Measurements from ENCODE around the gene ARPC4. TPM values are rescaled to one million over a fixed set of nuclear protein-coding genes. Genes with fewer than 3 reads are reported as not detected.

The ARPC4 gene
- polyA plus RNA-seq, 3 donors: 113 to 145 (median 141) TPM

GRCh38 chr3:9807981-9808344 lies 15.1 kb downstream of the ARPC4 start:
- DNase-seq (ENCODE audit: extremely low read depth in 1 of 11, low read depth in 9 of 11, low spot score in 4 of 11): no peak

- DNase-seq (ENCODE audit: extremely low read depth in 1 of 11, low read depth in 9 of 11, low spot score in 4 of 11): no peak
Observed at GRCh38 chr3:9808345-9809037, 15.6 kb downstream of the ARPC4 start.

- DNase-seq (ENCODE audit: extremely low read depth in 1 of 11, low read depth in 9 of 11, low spot score in 4 of 11): no peak
Observed at GRCh38 chr3:9809239-9809614, 16.3 kb downstream of the ARPC4 start.

GRCh38 chr3:9809615-9810432 lies 16.9 kb downstream of the ARPC4 start, which contains the start of gene TTLL3:
Gene TTLL3, plus strand, starts transcription at chr3:9810262. Its CDS starts 400 bp downstream, at chr3:9810662.
- peak in 9 of 11 donors; percentile 47 to 76 (median 58) for DNase-seq (ENCODE audit: extremely low read depth in 1 of 11, low read depth in 9 of 11, low spot score in 4 of 11)

- peak in 1 of 11 donors; percentile 16 for DNase-seq (ENCODE audit: extremely low read depth in 1 of 11, low read depth in 9 of 11, low spot score in 4 of 11)
Observed at GRCh38 chr3:9810433-9810770, 17.5 kb downstream of the ARPC4 start.

- DNase-seq (ENCODE audit: extremely low read depth in 1 of 11, low read depth in 9 of 11, low spot score in 4 of 11): no peak
Observed at GRCh38 chr3:9810846-9811245, 18.0 kb downstream of the ARPC4 start.

GRCh38 chr3:9812870-9813483 lies 20.1 kb downstream of the ARPC4 start:
- no peak for DNase-seq (ENCODE audit: extremely low read depth in 1 of 11, low read depth in 9 of 11, low spot score in 4 of 11)

- DNase-seq (ENCODE audit: extremely low read depth in 1 of 11, low read depth in 9 of 11, low spot score in 4 of 11): no peak
Observed at GRCh38 chr3:9815986-9816385, 23.1 kb downstream of the ARPC4 start.

- DNase-seq (ENCODE audit: extremely low read depth in 1 of 11, low read depth in 9 of 11, low spot score in 4 of 11): no peak
Observed at GRCh38 chr3:9817436-9817835, 24.6 kb downstream of the ARPC4 start.

GRCh38 chr3:9818666-9819335 lies 25.9 kb downstream of the ARPC4 start:
- DNase-seq (ENCODE audit: extremely low read depth in 1 of 11, low read depth in 9 of 11, low spot score in 4 of 11): no peak

GRCh38 chr3:9820543-9820942 lies 27.7 kb downstream of the ARPC4 start:
- no peak for DNase-seq (ENCODE audit: extremely low read depth in 1 of 11, low read depth in 9 of 11, low spot score in 4 of 11)

- no peak for DNase-seq (ENCODE audit: extremely low read depth in 1 of 11, low read depth in 9 of 11, low spot score in 4 of 11)
Observed at GRCh38 chr3:9820946-9821345, 28.1 kb downstream of the ARPC4 start.

- no peak for DNase-seq (ENCODE audit: extremely low read depth in 1 of 11, low read depth in 9 of 11, low spot score in 4 of 11)
Observed at GRCh38 chr3:9825451-9826040, 32.7 kb downstream of the ARPC4 start.

GRCh38 chr3:9826815-9827573 lies 34.1 kb downstream of the ARPC4 start:
- no peak for DNase-seq (ENCODE audit: extremely low read depth in 1 of 11, low read depth in 9 of 11, low spot score in 4 of 11)

- no peak for DNase-seq (ENCODE audit: extremely low read depth in 1 of 11, low read depth in 9 of 11, low spot score in 4 of 11)
Observed at GRCh38 chr3:9828801-9829755, 36.2 kb downstream of the ARPC4 start.

GRCh38 chr3:9831253-9831652 lies 38.4 kb downstream of the ARPC4 start:
- DNase-seq (ENCODE audit: extremely low read depth in 1 of 11, low read depth in 9 of 11, low spot score in 4 of 11): no peak

GRCh38 chr3:9833078-9833477 lies 40.2 kb downstream of the ARPC4 start:
- DNase-seq (ENCODE audit: extremely low read depth in 1 of 11, low read depth in 9 of 11, low spot score in 4 of 11): no peak
